Smooth muscle cell of the brain vasculature (primary cell): ENCODE results near the gene PCDHGA3.
"Not testable (repeated sequence)": the region's sequence is repeated elsewhere in the genome, so short reads cannot be mapped to it uniquely, and the experiment has no call there.

ENCODE experiments used
- DNase-seq: peaks from one replicate; pipeline ENCODE4 v3.0.0-alpha.2; 2012; ENCODE audit warnings: low read depth, low spot score

Gene PCDHGA3

DNA sequence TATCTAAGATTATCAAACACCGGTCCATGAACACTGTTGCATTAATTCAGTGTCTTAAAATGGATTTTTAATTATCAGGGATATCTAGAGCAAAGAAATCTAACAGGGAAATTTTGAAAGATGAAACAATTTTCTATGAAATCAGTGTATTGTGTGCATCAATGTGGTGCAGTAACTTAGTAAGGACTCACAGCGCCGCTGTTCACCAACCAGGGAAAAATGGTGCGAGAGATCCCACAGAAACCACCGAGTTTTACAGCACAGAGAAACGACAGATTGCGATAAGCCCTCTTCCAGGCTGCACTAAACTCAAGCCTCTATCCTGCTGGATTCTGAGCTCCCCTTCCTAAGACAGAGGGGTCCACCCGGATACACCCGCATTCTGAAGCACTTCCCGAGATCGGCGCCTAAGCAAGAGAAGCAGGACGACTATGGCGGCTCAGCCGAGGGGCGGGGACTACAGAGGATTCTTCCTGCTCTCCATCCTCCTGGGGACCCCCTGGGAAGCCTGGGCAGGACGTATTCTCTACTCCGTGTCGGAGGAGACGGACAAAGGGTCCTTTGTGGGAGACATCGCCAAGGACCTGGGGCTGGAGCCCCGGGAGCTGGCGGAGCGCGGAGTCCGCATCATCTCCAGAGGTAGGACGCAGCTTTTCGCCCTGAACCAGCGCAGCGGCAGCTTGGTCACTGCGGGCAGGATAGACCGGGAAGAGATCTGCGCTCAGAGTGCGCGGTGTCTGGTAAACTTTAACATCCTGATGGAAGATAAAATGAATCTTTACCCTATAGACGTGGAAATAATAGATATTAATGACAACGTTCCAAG is 39.1 kb downstream of the PCDHGA3 start, which contains the start of gene PCDHGA7:
PCDHGA7 (plus strand) TSS at position 274 of the 826 bp plus-strand sequence; CDS start at position 432, 158 bp downstream.
- DNase-seq: no peak

DNA sequence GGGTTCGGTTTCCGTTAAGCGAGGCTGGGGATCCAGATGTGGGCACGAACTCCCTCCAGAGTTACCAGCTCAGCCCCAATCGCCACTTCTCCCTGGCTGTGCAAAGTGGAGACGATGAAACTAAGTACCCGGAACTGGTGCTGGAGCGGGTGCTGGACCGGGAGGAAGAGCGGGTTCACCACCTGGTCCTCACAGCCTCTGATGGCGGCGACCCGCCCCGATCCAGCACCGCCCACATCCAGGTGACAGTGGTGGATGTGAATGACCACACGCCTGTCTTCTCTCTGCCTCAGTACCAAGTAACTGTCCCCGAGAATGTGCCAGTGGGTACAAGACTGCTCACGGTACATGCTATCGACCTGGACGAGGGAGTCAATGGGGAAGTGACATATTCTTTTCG is 39.7 kb downstream of the PCDHGA3 start:
- no peak for DNase-seq

DNA sequence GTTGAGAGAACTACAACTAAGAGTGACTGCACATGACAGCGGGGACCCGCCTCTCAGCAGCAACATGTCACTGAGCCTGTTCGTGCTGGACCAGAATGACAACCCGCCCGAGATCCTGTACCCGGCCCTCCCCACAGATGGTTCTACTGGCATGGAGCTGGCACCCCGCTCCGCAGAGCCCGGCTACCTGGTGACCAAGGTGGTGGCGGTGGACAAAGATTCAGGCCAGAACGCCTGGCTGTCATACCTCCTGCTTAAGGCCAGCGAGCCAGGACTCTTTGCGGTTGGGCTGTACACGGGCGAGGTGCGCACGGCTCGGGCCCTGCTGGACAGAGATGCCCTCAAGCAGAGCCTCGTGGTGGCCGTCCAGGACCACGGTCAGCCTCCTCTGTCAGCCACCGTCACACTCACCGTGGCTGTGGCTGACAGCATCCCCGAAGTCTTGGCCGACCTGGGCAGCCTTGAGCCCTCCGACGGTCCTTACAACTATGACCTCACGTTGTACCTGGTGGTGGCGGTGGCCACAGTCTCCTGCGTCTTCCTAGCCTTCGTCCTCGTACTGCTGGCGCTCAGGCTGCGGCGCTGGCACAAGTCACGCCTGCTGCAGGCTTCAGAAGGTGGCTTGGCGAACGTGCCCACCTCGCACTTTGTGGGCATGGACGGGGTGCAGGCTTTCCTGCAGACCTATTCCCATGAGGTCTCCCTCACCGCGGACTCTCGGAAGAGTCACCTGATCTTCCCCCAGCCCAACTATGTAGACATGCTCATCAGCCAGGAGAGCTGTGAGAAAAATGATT is 41.0 kb downstream of the PCDHGA3 start:
- no peak for DNase-seq

DNA sequence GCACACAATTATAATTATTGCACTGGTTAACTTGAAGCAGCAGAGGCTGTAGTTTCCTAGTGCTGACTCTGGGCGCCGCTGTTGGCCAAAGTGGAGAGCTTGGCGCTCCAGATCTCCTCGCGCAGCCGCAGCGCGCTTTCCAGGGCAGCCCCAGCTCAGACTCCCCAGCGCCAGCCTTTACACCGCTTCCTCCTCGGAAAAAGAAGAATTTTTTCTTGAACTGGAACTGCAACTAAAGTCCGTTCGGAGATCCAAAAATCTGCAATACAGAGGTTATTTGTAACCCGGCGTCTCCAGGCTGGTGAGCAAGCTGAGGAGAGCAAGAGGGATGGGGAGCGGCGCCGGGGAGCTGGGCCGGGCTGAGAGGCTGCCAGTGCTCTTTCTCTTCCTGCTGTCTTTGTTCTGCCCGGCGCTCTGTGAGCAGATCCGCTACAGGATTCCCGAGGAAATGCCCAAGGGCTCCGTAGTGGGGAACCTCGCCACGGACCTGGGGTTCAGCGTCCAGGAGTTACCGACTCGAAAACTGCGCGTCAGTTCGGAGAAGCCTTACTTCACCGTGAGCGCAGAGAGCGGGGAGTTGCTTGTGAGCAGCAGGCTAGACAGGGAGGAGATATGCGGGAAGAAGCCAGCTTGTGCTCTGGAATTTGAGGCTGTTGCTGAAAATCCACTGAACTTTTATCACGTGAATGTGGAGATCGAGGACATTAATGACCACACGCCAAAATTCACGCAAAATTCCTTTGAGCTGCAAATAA is 44.1 kb downstream of the PCDHGA3 start, which contains the start of gene PCDHGB4:
PCDHGB4 (plus strand) TSS at position 142 of the 755 bp plus-strand sequence; CDS start at position 329, 187 bp downstream.
- DNase-seq: not testable (repeated sequence)

DNA sequence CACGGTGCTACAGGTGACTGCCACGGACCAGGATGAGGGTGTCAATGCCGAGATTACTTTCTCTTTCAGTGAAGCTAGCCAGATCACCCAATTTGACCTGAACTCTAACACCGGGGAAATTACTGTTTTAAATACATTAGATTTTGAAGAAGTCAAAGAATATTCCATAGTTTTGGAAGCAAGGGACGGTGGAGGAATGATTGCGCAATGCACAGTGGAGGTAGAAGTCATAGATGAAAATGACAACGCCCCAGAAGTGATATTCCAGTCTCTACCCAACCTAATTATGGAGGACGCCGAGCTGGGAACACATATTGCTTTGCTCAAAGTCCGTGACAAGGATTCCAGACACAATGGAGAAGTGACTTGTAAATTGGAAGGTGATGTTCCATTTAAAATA is 45.0 kb downstream of the PCDHGA3 start:
- DNase-seq: no peak

- no peak for DNase-seq
These were observed 45.8 kb downstream of the PCDHGA3 start for GRCh38 chr5:141389153-141390042.

DNA sequence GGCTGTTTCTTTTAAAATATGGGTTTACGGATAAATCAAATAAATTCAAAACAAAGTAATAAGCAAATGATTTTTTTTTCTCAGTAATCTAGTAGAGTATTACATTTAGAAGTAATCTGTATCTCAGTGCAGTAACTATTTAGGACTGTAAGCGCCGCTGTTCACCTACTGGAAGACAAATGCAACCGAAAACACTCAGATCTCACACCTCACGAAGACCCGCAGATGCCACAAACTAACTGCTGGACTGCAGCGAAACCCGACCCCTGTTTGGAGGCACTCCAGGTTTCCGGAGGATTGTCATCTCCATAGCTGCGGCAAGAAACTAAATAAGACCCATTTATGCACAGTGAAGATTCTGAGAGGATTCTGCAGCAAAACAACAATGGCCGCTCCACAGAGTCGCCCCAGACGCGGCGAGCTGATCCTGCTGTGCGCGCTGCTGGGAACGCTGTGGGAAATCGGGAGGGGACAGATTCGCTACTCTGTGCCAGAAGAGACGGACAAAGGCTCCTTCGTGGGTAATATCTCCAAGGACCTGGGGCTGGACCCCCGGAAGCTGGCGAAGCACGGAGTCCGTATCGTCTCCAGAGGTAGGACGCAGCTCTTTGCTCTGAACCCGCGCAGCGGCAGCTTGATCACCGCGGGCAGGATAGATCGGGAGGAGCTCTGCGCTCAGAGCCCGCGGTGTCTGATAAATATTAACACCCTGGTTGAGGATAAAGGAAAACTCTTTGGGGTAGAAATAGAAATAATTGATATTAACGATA is 49.0 kb downstream of the PCDHGA3 start, which contains the start of gene PCDHGA8:
PCDHGA8 (plus strand) TSS at position 205 of the 770 bp plus-strand sequence; CDS start at position 386, 181 bp downstream.
- DNase-seq: no peak

DNA sequence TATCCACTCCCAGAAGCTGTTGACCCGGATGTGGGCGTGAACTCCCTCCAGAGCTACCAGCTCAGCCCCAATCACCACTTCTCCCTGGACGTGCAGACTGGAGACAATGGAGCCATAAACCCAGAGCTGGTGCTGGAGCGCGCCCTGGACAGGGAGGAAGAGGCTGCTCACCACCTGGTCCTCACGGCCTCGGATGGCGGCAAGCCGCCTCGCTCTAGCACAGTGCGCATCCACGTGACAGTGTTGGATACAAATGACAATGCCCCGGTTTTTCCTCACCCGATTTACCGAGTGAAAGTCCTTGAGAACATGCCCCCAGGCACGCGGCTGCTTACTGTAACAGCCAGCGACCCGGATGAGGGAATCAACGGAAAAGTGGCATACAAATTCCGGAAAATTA is 49.6 kb downstream of the PCDHGA3 start:
- DNase-seq: no peak

- not testable (repeated sequence) for DNase-seq
These were observed 51.0 kb downstream of the PCDHGA3 start for GRCh38 chr5:141394401-141395187.
